ENCODE results near the gene GNB1. TPM values are rescaled to one million over a fixed set of nuclear protein-coding genes. Genes with fewer than 3 reads are reported as not detected.
"Not testable (repeated sequence)": the region's sequence is repeated elsewhere in the genome, so short reads cannot be mapped to it uniquely, and the experiment has no call there.

Gene GNB1
- total RNA-seq, 1 experiment from 2014 or later, result 50.5 TPM

DNA sequence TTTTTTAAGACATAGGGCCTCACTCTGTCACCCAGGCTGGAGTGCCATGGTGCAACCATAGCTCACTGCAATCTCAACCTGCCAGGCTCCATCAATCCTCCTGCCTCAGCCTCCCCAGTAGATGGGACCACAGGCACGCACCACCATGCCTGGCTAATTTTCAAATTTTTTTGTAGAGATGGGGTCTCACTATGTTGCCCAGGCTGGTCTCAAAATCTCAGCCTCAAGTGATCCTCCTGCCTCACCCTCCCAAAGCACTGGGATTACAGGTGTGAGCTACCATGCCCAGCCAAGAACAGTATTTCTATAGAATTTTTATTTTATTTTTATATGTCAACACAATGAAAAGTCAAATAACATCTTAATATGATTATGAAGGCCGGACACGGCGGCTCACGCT is 10.9 kb downstream of the GNB1 start:
- in situ Hi-C loops (cut with HindIII; ENCODE audit: low pct_unique_long_range_greater_than_20kb, low sequenced_read_pairs), result no loop called here

DNA sequence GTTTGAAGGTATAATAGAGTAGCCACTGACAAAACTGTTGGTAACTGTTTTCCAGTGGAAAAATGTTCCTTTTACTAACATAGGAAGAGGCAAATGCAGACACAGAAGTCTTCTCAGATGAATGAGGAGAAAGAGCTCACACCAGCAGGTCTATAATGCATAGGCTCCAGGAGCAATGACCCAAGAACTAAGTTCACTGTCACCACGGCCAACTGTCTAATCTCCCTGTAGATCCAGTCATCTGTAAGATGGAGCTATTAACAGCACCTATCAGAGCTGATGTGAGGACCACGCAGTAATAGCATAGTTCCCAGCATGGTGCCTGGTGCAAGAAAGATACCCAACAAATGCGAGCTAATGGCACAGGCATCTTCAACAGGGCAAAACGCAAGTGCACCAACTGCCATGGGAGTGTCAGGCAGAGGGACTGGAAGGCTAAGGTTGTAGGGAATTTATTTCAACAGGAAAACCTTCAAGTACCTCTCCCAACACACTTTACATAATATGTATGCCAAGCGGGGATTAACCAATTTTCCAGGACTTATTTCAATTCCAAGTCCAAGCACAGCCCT is 12.9 kb downstream of the GNB1 start:
- in situ Hi-C loops (cut with HindIII; ENCODE audit: low pct_unique_long_range_greater_than_20kb, low sequenced_read_pairs), result no loop called here
- no peak for DNase-seq (ENCODE audit: low read depth, low spot score)

More for the DNA sequence above, 10.9 kb downstream of the GNB1 start:
- DNase-seq (ENCODE audit: low read depth, low spot score), result no peak

DNA sequence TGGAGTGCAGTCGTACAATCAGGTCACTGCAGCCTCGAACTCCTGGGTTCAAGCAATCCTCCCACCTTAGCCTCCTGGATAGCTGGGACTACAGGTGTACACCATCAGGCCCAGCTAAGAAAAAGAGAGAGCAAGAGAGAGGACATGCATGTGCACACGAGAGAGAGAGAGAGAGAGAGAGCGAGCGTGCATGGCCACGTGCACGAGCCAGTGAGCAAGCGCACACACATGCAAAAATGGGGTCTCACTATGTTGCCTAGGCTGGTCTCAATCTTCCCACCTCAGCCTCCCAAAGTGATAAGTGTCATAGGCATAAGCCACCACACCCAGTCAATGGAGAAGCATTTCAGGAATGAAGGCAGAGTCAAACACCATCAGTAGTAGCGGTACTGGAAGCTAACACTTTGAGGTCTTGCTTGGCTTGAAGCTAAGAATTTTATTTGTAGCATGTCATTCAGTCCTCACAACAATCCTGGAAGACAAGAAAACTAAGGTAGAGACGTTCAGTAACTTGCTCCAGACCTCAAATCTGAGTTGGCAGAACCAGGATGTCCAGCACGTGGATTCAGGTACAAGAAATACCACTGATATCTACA is 14.5 kb downstream of the GNB1 start:
- in situ Hi-C loops (cut with HindIII; ENCODE audit: low pct_unique_long_range_greater_than_20kb, low sequenced_read_pairs), result no loop called here
- no peak for DNase-seq (ENCODE audit: low read depth, low spot score)

DNA sequence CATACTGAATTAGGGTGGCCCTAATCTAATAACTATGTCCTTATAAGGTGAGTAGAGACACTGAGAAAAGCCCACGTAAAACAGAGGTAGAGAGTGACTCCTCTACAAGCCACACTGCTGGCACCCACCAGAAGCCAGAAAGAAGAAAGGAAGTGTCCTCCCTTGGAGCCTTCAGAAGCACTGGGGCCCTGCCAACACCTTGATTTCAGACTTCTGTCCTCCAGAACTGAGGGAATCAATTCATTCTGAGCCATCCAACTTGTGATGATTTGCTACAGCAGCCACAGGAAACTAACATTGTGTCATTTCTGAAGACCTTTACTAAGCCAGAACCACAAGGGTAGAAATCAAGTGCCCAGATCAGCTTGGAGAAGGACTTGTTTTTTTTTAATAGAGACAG is 15.0 kb downstream of the GNB1 start:
- no peak for DNase-seq (ENCODE audit: low read depth, low spot score)
- in situ Hi-C loops (cut with HindIII; ENCODE audit: low pct_unique_long_range_greater_than_20kb, low sequenced_read_pairs), result no loop called here

DNA sequence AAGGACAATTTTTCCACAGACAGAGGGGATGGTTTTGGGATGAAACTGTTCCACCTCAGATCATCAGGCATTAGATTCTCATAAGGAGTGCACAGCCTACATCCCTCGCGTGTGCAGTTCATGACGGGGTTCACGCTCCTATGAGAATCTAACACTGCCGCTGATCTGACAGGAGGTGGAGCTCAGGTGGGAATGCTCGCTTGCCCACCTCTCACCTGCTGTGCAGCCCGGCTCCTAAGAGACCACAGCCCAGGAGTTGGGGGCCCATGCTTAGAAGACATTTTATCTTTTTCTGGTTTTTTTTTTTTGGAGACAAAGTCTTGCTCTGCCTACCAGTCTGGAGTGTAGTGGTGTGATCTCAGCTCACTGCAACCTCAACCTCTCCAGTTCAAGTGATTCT is 16.0 kb downstream of the GNB1 start:
- in situ Hi-C loops (cut with HindIII; ENCODE audit: low pct_unique_long_range_greater_than_20kb, low sequenced_read_pairs), result no loop called here
- DNase-seq (ENCODE audit: low read depth, low spot score), result no peak

DNA sequence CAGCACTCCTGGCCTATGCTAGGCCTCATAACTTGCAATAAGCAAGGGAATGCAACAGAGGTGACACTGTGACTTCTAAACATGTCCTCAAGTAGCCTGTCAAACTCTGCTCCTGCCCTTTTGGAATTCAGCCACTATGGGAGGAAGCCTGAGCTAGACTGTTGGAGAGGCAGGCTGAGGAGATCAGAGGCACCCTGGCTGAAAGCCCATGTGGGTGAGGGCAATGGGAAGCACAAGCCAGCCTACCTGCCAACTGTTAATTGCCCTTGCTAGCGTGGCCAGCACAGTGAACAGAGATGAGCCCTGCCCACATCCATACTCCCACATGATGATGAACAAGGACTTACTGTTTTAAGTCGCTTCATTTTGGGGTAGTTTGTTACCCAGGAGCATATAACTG is 17.7 kb downstream of the GNB1 start:
- no peak for DNase-seq (ENCODE audit: low read depth, low spot score)
- in situ Hi-C loops (cut with HindIII; ENCODE audit: low pct_unique_long_range_greater_than_20kb, low sequenced_read_pairs), result no loop called here

DNA sequence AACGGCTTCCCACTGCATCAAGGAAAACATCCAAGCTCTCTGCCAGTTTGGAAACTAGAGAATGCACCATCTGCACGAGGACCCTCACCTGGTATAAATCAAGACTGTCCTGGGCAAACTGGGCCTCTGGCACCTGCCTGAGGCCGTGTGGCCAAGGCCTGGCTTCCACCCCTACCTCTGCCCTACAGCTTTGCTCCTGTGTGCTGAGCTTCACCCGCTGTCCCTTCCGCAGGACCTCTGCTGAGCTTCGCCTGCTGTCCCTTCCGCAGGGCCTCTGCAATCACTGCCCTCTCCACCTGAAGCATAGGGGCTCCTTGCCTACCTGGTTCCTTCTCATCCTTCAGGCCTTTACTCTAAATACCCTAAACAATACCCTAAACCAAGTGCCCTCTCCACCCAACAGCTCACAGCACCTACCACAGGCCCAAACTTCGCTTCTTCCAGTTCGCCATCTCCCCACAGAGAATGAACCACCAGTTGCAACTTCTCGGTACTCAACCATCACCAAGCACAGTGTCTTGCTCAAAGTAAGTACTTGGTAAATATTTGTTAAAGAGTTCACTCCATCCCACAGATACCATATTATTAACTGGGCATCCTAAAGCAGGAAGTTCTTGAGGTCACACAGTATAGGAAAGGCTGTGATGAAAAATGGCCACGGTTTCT is 18.4 kb downstream of the GNB1 start:
- in situ Hi-C loops (cut with HindIII; ENCODE audit: low pct_unique_long_range_greater_than_20kb, low sequenced_read_pairs), result no loop called here

DNA sequence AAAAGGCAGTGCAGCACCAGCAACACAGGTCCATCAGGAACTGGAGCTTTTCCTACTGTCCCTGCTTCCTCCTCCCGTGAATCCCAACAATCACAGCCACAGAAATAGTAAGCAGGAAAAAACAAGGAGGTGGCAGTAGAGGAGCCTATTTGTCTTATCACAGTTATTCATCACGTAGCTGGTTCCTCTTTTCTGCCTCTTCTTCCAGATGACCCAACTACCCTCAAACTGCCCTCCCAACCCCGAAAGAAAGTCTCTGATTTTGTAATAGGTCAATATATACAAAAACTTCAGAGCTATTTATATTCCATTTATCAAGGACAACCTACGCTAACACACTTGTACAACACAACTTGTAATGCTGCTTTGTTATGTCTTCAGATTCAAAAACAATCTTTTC is 21.4 kb downstream of the GNB1 start:
- in situ Hi-C loops (cut with HindIII; ENCODE audit: low pct_unique_long_range_greater_than_20kb, low sequenced_read_pairs), result no loop called here
- DNase-seq (ENCODE audit: low read depth, low spot score), result no peak

More for the DNA sequence above, 18.4 kb downstream of the GNB1 start:
- no peak for DNase-seq (ENCODE audit: low read depth, low spot score)

DNA sequence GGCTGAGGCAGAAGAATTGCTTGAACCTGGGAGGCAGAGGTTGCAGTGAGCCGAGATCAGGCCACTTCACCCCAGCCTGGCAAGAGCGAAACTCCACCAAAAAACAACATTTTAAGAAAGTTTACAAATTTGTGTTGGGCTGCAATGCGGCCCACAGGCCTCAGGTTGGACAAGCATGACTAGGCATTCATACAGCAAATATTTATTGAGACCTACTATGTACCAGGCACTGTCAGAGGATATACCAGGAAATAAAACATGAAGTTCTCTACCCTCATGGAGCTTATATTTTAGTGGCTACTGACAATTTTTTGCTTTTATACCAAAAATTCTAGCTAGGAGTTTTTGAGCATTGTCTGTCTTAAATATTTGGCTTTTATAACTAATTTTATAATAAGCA is 23.7 kb downstream of the GNB1 start:
- in situ Hi-C loops (cut with HindIII; ENCODE audit: low pct_unique_long_range_greater_than_20kb, low sequenced_read_pairs), result no loop called here

DNA sequence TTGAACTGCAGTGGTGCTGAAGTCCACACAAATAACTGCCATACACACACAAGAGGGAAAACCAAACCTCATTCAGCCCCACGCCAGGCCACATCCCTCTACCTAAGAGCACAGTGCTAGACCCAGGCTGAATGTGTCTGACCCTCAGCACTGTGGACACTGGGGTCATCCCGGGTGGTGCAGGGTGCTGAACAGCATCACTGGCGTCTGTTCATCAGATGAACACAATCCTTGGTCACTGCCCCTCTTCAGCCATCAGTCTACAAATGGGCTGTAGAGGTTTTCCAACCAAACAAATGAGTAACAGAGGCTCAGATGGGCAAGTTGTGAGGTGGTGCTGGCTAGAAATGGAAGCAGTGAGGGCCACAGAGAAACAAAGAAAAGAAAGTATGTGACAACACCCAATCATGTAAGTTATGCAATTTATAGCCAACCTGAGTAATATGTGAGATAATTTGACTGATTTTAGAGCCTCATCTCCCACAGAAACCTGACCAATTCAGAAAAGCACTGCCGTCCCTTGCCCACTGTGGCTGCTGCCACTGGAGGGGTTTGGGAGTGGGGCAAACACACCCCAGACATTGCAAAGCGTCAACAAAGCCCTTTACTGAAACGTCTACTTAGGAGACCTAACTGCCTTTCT is 27.9 kb downstream of the GNB1 start:
- in situ Hi-C loops (cut with HindIII; ENCODE audit: low pct_unique_long_range_greater_than_20kb, low sequenced_read_pairs), result no loop called here
- DNase-seq (ENCODE audit: low read depth, low spot score), result no peak

More for the DNA sequence above, 23.7 kb downstream of the GNB1 start:
- DNase-seq (ENCODE audit: low read depth, low spot score), result no peak

DNA sequence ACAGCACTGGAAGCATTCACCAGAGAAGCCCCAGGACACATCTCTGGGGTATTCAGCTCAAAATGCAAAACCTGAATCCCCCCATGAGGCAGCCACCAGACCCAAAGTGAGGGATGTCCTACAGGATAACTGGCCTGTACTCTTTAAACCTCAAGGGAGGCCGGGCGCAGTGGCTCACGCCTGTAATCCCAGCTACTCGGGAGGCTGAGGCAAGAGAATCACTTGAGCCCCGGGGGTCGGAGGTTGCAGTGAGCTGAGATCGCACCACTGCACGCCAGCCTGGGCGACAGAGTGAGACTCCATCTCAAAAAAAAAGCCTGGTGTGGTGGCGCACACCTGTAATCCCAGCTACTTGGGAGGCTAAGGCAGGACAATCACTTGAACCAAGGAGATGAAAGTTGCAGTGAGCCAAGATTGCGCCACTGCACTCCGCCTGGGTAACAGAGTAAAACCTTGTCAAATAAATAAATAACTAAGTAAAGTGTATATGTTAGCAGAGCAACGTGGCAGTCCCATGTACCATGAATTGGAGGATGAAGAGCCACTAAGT is 29.1 kb downstream of the GNB1 start:
- DNase-seq (ENCODE audit: low read depth, low spot score); in situ Hi-C loops (cut with HindIII; ENCODE audit: low pct_unique_long_range_greater_than_20kb, low sequenced_read_pairs): not testable (repeated sequence)

DNA sequence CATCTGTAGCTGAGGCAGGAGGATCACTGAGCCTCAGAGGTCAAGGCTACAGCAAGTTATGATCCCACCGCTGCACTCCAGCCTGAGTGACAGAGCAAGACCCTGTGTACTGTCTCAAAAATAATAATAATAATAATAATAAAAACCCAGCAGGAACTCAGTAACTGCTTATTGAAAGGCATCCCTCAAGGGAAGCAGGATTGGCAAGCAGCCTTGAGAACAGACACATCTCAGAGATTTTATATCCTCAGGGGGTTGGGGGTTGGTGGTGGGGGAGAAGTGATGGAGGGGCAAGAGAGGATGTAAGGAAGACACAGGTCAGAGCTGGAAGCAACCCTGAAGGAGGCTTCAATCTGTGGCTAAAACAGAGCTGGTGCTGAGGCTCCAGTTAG is 29.6 kb downstream of the GNB1 start:
- DNase-seq (ENCODE audit: low read depth, low spot score), result no peak
- in situ Hi-C loops (cut with HindIII; ENCODE audit: low pct_unique_long_range_greater_than_20kb, low sequenced_read_pairs), result no loop called here

DNA sequence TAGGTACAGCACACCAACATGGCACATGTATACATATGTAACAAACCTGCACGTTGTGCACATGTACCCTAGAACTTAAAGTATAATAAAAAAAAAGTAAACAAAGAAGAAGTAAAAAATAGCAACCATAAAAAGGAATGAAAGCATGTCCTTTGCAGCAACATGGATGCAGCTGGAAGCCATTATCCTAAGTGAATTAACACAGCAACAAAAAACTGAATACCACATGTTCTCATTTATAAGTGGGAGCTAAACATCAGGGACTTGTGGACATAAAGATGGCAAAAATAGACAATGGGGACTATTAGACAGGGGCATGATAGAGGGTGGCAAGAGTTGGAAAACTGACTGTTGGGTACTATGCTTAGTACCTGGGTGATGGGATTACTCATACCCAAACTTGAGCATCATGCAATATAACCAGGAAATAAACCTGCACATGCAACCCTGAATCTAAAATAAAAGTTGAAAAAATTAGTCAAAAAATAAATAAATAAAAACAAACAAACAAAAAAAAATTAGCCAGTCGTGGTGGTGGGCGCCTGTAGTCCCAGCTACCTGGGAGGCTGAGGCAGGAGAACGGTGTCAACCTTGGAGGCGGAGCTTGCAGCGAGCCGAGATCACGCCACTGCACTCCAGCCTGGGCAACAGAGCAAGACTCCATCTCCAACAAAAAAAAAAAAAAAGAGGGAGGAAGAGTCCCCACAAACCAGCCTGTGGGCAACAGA is 30.8 kb downstream of the GNB1 start:
- in situ Hi-C loops (cut with HindIII; ENCODE audit: low pct_unique_long_range_greater_than_20kb, low sequenced_read_pairs), result not testable (repeated sequence)

DNA sequence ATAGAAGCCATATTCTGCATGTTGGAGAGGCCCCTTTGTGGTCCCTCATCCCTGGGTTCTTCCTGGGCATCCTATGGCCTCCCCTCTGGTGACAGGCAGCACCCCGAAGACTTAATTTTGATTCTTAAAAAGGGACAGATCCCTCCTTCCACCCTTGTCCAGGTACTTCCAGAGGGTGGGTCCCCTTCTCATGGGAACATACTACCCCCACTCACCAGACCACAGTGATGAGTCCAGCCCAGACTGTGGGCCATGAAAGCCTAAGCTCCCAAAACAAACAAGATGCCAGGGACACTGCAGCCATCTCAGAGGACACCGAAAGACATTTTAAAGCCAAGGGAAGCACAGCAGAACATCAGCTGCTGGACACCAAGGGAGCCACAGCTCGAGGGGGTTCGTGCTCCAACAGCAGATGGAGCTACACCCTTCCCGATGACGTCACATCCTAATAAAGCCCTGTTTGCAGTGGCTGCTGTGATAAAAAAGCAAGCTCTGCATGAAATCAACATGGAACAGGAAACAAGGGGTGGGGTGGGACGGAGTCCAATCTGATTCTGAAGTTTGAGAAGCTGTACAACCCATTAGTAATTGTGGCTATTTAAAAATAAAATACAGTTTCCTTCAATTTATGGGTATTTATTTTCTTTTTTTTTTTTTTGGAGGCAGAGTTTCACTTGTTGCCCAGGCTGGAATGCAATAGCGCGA is 32.4 kb downstream of the GNB1 start:
- in situ Hi-C loops (cut with HindIII; ENCODE audit: low pct_unique_long_range_greater_than_20kb, low sequenced_read_pairs), result no loop called here

More for the DNA sequence above, 30.8 kb downstream of the GNB1 start:
- not testable (repeated sequence) for DNase-seq (ENCODE audit: low read depth, low spot score)

DNA sequence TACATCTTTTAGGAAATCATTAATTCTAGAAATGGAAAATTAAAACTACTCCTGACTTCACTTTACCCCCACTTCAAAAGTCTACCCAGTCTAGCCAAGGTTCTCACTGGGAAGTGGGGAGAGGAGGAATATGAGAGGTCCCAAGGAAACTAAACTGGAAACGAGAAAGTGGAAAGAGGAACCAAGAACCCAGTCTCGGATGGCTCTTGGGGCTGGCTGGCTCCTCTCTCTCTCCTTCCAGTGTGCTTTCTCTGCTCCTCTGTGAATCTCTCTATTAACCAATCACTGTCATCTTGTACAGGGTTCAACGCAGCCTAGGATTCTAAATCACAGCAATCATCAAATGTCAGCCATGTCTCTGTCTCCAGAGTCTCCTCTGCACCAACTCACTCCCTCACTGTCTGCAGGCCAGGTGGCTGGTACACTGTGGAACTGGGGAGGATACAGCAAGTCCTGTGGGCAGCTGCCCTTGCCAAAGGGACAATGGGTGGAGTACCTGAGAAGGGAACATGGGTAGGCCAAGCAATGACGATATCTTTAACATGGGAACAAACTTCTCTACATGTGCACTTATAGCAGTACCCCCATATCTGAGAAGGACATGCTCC is 33.7 kb downstream of the GNB1 start:
- DNase-seq (ENCODE audit: low read depth, low spot score), result no peak
- in situ Hi-C loops (cut with HindIII; ENCODE audit: low pct_unique_long_range_greater_than_20kb, low sequenced_read_pairs), result no loop called here

More for the DNA sequence above, 32.4 kb downstream of the GNB1 start:
- peak; percentile 75 for DNase-seq (ENCODE audit: low read depth, low spot score)

DNA sequence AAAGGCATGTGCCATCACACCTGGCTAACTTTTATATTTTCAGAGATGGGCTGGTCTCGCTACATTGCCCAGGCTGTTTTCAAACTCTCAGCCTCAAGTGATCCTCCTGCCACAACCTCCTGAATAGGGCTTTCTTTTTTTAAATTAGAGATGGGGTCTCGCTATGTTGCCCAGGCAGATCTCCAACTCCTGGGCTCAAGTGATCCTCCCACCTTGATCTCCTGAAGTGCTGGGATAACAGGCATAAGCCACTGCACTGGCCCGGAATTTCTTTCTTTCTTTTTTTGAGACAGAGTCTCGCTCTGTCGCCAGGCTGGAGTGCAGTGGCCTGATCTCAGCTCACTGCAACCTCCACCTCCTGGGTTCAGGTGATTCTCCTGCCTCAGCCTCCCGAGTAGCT is 34.7 kb downstream of the GNB1 start:
- in situ Hi-C loops (cut with HindIII; ENCODE audit: low pct_unique_long_range_greater_than_20kb, low sequenced_read_pairs); DNase-seq (ENCODE audit: low read depth, low spot score): not testable (repeated sequence)
